Stimulated activated CD4-positive, alpha-beta T cell treated with anti-CD3 and anti-CD28 coated beads, TNF-alpha, amount 100 ng/mL, for 1 hour (primary cell): Measurements from ENCODE around the gene CAMKK1.

Experiments used
- DNase-seq, 3 donors: peaks; one replicate each; pipeline ENCODE4 v3.0.0-alpha.2; 2020; ENCODE audit warnings: low read depth in 3 of 3, low spot score in 1 of 3

CAMKK1 gene

GRCh38 chr17:3897731-3898130 lies 4.9 kb upstream of the CAMKK1 start:
- no peak for DNase-seq

GRCh38 chr17:3896968-3897235 lies 4.0 kb upstream of the CAMKK1 start:
- no peak for DNase-seq

- DNase-seq, result no peak
These were observed 3.5 kb upstream of the CAMKK1 start for GRCh38 chr17:3896108-3896967.

- DNase-seq, result no peak
These were observed 2.5 kb upstream of the CAMKK1 start for GRCh38 chr17:3895354-3895753.

- DNase-seq, result no peak
These were observed 2.1 kb upstream of the CAMKK1 start for GRCh38 chr17:3894911-3895343.

- no peak for DNase-seq
These were observed 1.3 kb upstream of the CAMKK1 start for GRCh38 chr17:3894188-3894587.

- DNase-seq, result no peak
These were observed 865 bp upstream of the CAMKK1 start for GRCh38 chr17:3893720-3894116.

- peak; percentile 32 to 53 (median 45) for DNase-seq
These were observed 506 bp downstream of the CAMKK1 start for GRCh38 chr17:3892095-3892998.

- no peak for DNase-seq
These were observed 1.2 kb downstream of the CAMKK1 start for GRCh38 chr17:3891626-3892094.

GRCh38 chr17:3890878-3891219 lies 2.0 kb downstream of the CAMKK1 start:
- no peak for DNase-seq

- DNase-seq, result peak in 1 of 3 donors; percentile 16
These were observed 2.6 kb downstream of the CAMKK1 start for GRCh38 chr17:3890082-3890877.

GRCh38 chr17:3889325-3890012 lies 3.4 kb downstream of the CAMKK1 start:
- no peak for DNase-seq

- DNase-seq, result no peak
These were observed 4.3 kb downstream of the CAMKK1 start for GRCh38 chr17:3888343-3889171.

GRCh38 chr17:3887804-3888203 lies 5.0 kb downstream of the CAMKK1 start:
- no peak for DNase-seq

GRCh38 chr17:3887394-3887793 lies 5.5 kb downstream of the CAMKK1 start:
- DNase-seq, result no peak

GRCh38 chr17:3886776-3887175 lies 6.1 kb downstream of the CAMKK1 start:
- no peak for DNase-seq

- no peak for DNase-seq
These were observed 6.9 kb downstream of the CAMKK1 start for GRCh38 chr17:3885970-3886369.

- no peak for DNase-seq
These were observed 7.6 kb downstream of the CAMKK1 start for GRCh38 chr17:3885271-3885670.

GRCh38 chr17:3884188-3884587 lies 8.7 kb downstream of the CAMKK1 start:
- no peak for DNase-seq

- no peak for DNase-seq
These were observed 10.6 kb downstream of the CAMKK1 start for GRCh38 chr17:3882276-3882675.
